ENCODE results near the gene RESP18. TPM values are rescaled to one million over a fixed set of nuclear protein-coding genes. Genes with fewer than 3 reads are reported as not detected.

The RESP18 gene
- total RNA-seq, 1 donor from 2014 or later, result not detected

- Histone ChIP-seq H3K9me3 (ENCODE audit: low read depth) (no peaks in the 10 kb centered on the region), H4K20me1 (ENCODE audit: low read depth) (no peaks in the 10 kb centered on the region), H2AFZ (replicated peaks) (peak overlapping the region; percentile 65), H3K79me2 (ENCODE audit: low read depth) (no peaks in the 10 kb centered on the region), H3F3A (ENCODE audit: low read depth) (peaks cover 13% of the 10 kb centered on the region), H3K9ac (no peak overlapping the region), H3K4me3 (peak overlapping the region; percentile 59), H3K4me2 (peak overlapping the region; percentile 79), H3K4me1 (peaks cover 15% of the 10 kb centered on the region), H3K27me3 (peaks cover 5% of the 10 kb centered on the region), H3K27ac (no peak overlapping the region), H3K36me3 (no peaks in the 10 kb centered on the region)
- peaks cover 36% of the 10 kb centered on the region for H3K4me1 Mint-ChIP-seq
- H3K4me3 Mint-ChIP-seq, result peak overlapping the region; percentile 87
- DNase-seq (ENCODE audit: low spot score), result no peak
- H3K9me3 Mint-ChIP-seq, result no peaks in the 10 kb centered on the region
- H3K27me3 Mint-ChIP-seq (ENCODE audit: insufficient read depth, low read depth), result peaks cover 11% of the 10 kb centered on the region
- no peak overlapping the region for H3K27ac Mint-ChIP-seq
- no peak for TF ChIP-seq EZH2 (IDR thresholded peaks at IDR 0.05)
- TF ChIP-seq EZH2phosphoT487 (IDR thresholded peaks at IDR 0.05), result no peak
- TF ChIP-seq CTCF (IDR thresholded peaks at IDR 0.05), result no peak
- peaks cover 5% of the 10 kb centered on the region for H3K36me3 Mint-ChIP-seq
These were observed 53.8 kb downstream of the RESP18 start for GRCh38 chr2:219278655-219279150.

- peaks cover 15% of the 10 kb centered on the region for H3K27me3 Mint-ChIP-seq (ENCODE audit: insufficient read depth, low read depth)
- no peaks in the 10 kb centered on the region for H4K20me1 ChIP-seq (ENCODE audit: low read depth)
- peaks cover 13% of the 10 kb centered on the region for H3F3A ChIP-seq (ENCODE audit: low read depth)
- peaks cover 7% of the 10 kb centered on the region for H3K27me3 ChIP-seq
- peak overlapping the region; percentile 79 for H3K4me2 ChIP-seq
- H3K4me1 ChIP-seq, result peaks cover 15% of the 10 kb centered on the region
- DNase-seq (ENCODE audit: low spot score), result peak; percentile 83
- H3K36me3 ChIP-seq, result no peaks in the 10 kb centered on the region
- H3K4me3 ChIP-seq, result peak overlapping the region; percentile 12
- H3K27ac ChIP-seq, result no peak overlapping the region
- H3K9ac ChIP-seq, result no peak overlapping the region
- H3K4me3 Mint-ChIP-seq, result peak overlapping the region; percentile 87
- TF ChIP-seq EZH2 (IDR thresholded peaks at IDR 0.05), result peak; percentile 55
- peak; percentile 94 for TF ChIP-seq CTCF (IDR thresholded peaks at IDR 0.05)
- TF ChIP-seq EZH2phosphoT487 (IDR thresholded peaks at IDR 0.05), result no peak
- H2AFZ ChIP-seq (replicated peaks), result peak overlapping the region; percentile 54
- no peaks in the 10 kb centered on the region for H3K9me3 Mint-ChIP-seq
- H3K36me3 Mint-ChIP-seq, result peaks cover 4% of the 10 kb centered on the region
- no peaks in the 10 kb centered on the region for H3K9me3 ChIP-seq (ENCODE audit: low read depth)
- no peak overlapping the region for H3K27ac Mint-ChIP-seq
- peaks cover 36% of the 10 kb centered on the region for H3K4me1 Mint-ChIP-seq
- no peaks in the 10 kb centered on the region for H3K79me2 ChIP-seq (ENCODE audit: low read depth)
These were observed 54.6 kb downstream of the RESP18 start for GRCh38 chr2:219277703-219278654.

MicroRNAs encoded within 50 kb of the gene (microRNA counts, 767-probe panel; counts per million panel counts)
- 460 counts per million, percentile 90 among the panel's probes with 10 or more counts for microRNA hsa-miR-153

Small RNA genes lying within 50 kb of the gene (microRNA-seq; reads per million reads assigned to microRNA genes)
- not detected for gene MIR153-1

Small RNA genes lying within 50 kb of the gene (small RNA-seq; reads per million reads assigned to genes)
- gene AC053503.3 (not detected), gene MIR153-1 (not detected)

Other genes with a start within 250 kb of the RESP18 start
- gene NHEJ1, start 171.9 kb downstream of the RESP18 start, total RNA-seq (ENCODE audit: low replicate concordance), result 23.9 and 25.5 TPM in 2 replicates
- gene SLC23A3, start 162.7 kb downstream of the RESP18 start, total RNA-seq (ENCODE audit: low replicate concordance), result 0.06 and 1.4 TPM in 2 replicates
- gene CNPPD1, start 155.8 kb downstream of the RESP18 start, total RNA-seq (ENCODE audit: low replicate concordance), result 15.8 and 21.8 TPM in 2 replicates
- gene RETREG2, start 154.5 kb downstream of the RESP18 start, total RNA-seq (ENCODE audit: low replicate concordance), result 32.9 and 53.5 TPM in 2 replicates
- gene ZFAND2B, start 126.0 kb downstream of the RESP18 start, total RNA-seq (ENCODE audit: low replicate concordance), result 13.6 and 23.8 TPM in 2 replicates
- 14.0 and 14.3 TPM in 2 replicates for gene ABCB6, start 113.8 kb downstream of the RESP18 start, total RNA-seq (ENCODE audit: low replicate concordance)
- 32.7 and 40.3 TPM in 2 replicates for gene ATG9A, start 103.1 kb downstream of the RESP18 start, total RNA-seq (ENCODE audit: low replicate concordance)
- gene ANKZF1, start 102.9 kb downstream of the RESP18 start, total RNA-seq (ENCODE audit: low replicate concordance), result 65.9 and 76.3 TPM in 2 replicates
- 7.2 and 14.7 TPM in 2 replicates for gene GLB1L, start 87.3 kb downstream of the RESP18 start, total RNA-seq (ENCODE audit: low replicate concordance)
- 19.9 and 26.8 TPM in 2 replicates for gene STK16, start 87.3 kb downstream of the RESP18 start, total RNA-seq (ENCODE audit: low replicate concordance)
- not detected in 2 replicates for gene TUBA4B, start 79.5 kb downstream of the RESP18 start, total RNA-seq (ENCODE audit: low replicate concordance)
- gene TUBA4A, start 78.8 kb downstream of the RESP18 start, total RNA-seq (ENCODE audit: low replicate concordance), result 0.56 TPM in 1 of 2 replicates, not detected in the other
- gene DNAJB2, start 53.4 kb downstream of the RESP18 start, total RNA-seq (ENCODE audit: low replicate concordance), result 35.0 and 37.0 TPM in 2 replicates
- 0.60 and 4.2 TPM in 2 replicates for gene PTPRN, start 23.3 kb downstream of the RESP18 start, total RNA-seq (ENCODE audit: low replicate concordance)
- gene DNPEP, start 55.2 kb upstream of the RESP18 start, total RNA-seq (ENCODE audit: low replicate concordance), result 36.6 and 120 TPM in 2 replicates
- gene DES, start 85.6 kb upstream of the RESP18 start, total RNA-seq (ENCODE audit: low replicate concordance), result 0.31 TPM in 1 of 2 replicates, not detected in the other
- gene SPEG, start 102.1 kb upstream of the RESP18 start, total RNA-seq (ENCODE audit: low replicate concordance), result 5.6 and 18.4 TPM in 2 replicates
- gene GMPPA, start 166.1 kb upstream of the RESP18 start, total RNA-seq (ENCODE audit: low replicate concordance), result 23.8 and 49.3 TPM in 2 replicates
- gene ASIC4, start 181.7 kb upstream of the RESP18 start, total RNA-seq (ENCODE audit: low replicate concordance), result 0.26 and 2.4 TPM in 2 replicates
- gene CHPF, start 211.1 kb upstream of the RESP18 start, total RNA-seq (ENCODE audit: low replicate concordance), result 6.7 and 27.7 TPM in 2 replicates
- 0.79 and 2.3 TPM in 2 replicates for gene TMEM198, start 211.3 kb upstream of the RESP18 start, total RNA-seq (ENCODE audit: low replicate concordance)
- 31.0 and 111 TPM in 2 replicates for gene OBSL1, start 238.8 kb upstream of the RESP18 start, total RNA-seq (ENCODE audit: low replicate concordance)
- gene INHA, start 239.6 kb upstream of the RESP18 start, total RNA-seq (ENCODE audit: low replicate concordance), result 0.31 TPM in 1 of 2 replicates, not detected in the other

Measured in neural progenitor cell (in vitro differentiated cells).